DLD1 (cell line): ENCODE measurements around the gene FHIT.
"Not testable (repeated sequence)": the region's sequence is repeated elsewhere in the genome, so short reads cannot be mapped to it uniquely, and the experiment has no call there.

ENCODE experiments used
- in situ Hi-C: cut with HindIII; loops from 2 replicates; pipeline ENCODE4 v1.10.0; 2017; ENCODE audit warnings: low sequenced_read_pairs

Gene FHIT

DNA sequence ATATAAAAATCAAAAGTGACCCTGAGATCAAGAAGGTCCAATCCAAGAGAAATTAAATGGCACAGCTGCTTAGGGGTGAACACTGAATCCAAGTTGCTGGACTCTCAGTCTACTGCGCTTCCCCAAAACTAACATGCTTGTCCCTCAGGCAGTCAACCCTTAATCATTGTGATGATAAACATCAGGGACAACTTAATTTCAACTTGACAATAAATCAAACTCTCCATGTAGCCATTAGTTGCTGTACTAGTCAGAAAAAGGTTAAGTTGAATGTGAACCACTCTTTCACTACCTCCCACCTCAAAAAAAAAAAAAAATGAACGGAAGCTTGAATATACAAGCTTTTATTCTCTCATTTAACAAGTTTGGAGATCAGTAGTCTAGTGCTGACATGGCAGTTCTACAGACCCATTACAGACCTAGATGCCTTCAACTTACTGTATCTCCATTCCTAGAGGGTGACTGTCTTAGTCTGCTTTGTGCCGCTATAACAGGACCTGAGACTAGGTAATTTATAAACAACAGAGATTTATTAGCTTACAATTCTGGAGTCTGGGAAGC, 185.7 kb downstream of the FHIT start:
- in situ Hi-C loops, result no loop called here

DNA sequence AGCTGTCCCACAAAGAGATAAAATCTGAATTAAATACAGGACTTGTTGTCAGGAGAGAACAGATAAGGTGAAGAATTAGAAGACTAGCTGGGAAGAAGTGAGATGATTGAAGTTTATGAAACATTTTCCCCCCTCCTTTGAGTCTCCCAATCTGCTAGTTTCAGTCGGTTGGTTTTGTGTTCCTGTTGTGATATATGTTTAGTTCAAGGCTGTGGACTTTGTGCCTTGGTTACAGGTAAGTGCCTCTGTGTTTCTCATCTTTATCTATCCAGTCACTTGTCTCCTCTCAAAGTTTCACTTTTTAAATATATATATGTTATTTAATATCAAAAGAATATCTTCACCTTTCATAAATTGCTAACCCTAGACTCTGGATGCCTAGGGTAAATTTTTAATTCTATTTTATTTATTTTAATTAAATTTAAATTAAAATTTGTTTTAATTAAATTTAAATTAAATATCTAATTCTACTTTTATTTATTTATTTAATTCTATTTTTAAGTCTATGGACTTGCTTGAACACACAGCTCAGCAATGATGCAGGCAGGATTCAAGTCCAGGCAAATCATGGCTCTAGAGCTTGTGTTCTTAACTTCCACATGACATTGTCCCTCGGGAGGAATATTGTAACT, 190.0 kb downstream of the FHIT start:
- in situ Hi-C loops, result no loop called here

DNA sequence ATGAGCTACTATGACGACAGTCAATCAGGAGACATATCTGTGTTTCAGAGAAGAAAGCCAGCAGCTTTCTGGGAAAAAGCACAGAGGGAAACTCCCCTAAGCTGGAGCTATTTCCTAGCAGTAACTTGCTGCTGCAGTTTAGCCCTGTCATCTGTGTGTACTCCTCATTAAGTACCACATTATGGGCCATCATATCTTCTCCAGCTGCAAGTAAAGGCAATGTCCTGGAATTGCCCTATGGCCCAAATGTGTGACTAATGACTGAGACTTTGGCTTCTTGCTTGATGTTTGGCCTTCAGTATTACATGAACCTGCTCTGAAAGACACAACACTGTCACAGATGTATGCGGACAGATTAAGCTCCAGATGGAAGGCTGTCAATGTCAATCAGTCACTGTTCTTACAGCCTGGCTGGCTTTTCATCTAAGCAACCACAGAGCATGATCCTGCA, 190.8 kb downstream of the FHIT start:
- in situ Hi-C loops, result no loop called here

DNA sequence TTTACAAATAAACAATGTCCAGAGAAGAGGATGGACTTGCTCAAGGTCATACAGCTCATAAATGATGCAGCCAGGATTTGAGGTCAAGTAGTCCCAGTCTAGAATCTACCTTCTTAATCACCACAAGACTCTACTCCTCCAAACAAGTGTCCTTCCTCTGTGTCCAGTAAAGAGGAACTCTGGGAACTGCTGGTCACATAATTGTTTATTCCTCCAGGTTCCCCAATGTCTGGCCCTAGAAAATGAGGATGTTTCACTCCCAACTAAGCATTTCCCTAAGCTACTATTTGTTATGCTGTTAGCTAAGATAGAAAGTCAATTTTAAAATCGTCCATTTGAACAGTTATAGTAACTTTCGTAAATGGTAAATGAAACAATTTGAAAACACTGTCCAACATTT, 192.4 kb downstream of the FHIT start:
- in situ Hi-C loops, result no loop called here

DNA sequence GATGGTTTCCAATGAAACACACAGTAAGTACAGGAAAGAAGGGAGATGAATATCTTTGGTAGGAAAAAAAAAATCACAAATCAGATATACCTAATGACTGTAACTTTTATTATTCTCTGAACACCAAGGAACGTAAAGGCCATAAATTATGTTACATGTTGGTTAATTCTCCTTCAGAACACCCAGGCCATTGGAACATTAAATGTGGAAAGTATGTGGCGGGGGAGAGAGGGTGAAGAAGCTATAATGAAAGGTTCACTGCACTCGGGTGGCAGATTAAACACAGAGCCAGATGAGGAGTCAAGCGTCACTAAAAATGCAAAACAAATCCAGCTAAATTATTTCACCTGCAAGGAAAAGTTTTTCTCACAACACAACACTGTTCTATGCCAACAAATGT, 193.8 kb downstream of the FHIT start:
- in situ Hi-C loops, result no loop called here

DNA sequence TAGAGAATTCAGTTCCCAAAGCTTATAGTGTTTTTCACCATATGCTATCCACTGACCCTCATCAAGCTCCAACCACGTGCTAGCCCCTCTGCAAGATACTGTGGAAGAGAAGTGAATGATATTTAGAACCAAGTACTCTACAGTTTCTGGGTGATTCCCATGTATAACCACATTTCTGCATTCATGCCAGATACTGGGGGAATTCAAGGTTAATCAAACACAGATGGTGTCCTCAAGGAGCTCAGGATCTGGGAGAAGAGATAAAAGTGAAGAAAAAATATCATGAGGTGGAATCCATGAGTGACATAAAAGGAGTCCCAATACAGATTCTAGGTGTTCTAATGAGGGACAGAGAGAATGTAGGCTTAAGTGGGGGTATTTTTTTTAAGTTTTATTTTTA, 195.8 kb downstream of the FHIT start:
- in situ Hi-C loops, result no loop called here

DNA sequence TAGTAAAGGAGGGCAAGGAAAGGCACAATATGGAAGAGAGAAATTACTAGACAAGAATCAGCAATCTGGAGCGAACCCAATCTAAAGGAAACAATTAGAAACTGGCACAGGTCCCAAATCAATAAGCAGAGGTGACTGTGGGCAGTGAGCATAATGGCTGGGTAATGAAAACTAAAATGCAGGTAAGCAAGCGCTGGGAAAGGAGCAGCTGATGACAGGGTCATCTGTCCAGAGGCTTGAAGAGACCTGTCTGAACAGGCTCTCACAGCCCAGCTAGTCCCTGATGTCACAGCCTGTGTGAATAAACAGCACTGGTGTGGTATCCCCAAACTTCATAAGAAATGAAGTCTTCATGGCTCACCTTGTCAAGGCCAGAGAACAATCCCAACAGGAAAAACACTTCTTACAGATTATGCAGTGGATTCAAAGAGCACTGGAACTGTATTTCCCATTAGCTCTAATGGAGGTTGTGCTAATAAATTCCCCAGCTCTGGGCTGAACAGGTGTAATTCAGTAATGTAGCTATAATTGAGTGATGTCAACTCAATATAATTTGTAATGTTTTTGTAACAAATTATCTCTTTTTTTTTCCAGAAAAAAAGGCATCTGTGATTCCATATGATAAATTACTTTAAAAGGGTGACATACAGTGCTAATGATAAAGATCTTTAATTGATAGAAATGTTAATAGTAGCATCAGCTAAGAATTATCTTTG, 197.3 kb downstream of the FHIT start:
- in situ Hi-C loops, result no loop called here

DNA sequence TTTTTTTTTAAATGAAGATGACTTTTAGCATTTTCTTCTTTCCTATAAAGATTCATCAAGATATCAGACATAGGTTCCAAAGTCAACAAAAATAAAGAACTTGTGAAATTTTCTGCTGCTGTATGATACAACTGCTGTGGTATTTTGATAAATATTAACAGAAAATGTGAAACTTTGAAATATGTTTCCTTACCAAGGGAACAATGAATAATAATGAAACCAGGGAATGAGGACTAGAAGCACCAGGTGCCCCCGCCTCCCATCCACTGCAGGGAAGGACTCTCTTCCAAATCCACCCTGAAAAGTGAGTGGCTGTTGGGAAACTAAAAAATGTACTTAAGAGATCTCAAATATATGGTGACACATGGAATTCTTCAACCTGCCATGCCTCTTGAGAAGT, 198.4 kb downstream of the FHIT start:
- in situ Hi-C loops, result no loop called here

DNA sequence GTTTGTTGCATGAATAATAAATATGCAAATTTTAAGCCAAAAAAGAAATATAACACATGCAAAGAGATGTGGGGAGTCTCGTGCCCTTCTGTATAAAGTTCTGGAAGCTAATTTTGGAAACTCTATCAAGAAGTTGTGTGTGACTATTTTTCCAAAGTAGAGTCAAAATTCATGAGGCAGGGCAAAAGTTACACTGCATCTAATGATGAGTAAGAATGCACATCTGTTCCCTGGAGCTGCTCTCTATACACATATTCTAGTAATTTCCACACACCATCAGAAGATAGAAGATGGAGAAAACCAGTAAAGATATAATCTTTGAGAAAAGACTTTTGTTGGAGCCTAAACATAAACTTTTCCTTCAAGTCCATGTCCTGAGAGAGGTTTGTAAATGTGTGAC, 199.6 kb downstream of the FHIT start:
- in situ Hi-C loops, result no loop called here

DNA sequence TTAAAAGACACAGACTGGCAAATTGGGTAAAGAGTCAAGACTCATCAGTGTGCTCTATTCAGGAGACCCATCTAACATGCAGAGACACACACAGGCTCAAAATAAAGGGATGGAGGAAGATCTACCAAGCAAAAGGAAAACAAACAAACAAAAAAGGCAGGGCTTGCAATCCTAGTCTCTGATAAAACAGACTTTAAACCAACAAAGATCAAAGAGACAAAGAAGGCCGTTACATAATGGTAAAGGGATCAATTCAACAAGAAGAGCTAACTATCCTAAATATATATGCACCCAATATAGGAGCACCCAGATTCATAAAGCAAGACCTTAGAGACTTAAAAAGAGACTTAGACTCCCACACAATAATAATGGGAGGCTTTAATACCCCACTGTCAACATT, 206.1 kb downstream of the FHIT start:
- in situ Hi-C loops, result not testable (repeated sequence)

DNA sequence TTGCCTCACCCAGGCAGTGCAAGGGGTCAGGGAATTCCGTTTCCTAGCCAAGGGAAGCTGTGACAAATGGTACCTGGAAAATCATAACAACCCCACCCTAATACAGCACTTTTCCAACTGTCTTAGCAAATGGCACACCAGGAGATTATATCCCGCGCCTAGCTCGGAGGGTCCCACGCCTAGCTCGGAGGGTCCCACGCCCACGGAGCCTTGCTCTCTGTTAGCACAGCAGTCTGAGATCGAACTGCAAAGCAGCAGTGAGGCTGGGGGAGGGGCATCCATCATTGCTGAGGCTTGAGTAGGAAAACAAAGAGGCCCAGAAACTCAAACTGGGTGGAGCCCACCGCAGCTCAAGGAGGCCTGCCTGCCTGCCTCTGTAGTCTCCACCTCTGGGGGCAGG, 208.1 kb downstream of the FHIT start:
- in situ Hi-C loops, result no loop called here

DNA sequence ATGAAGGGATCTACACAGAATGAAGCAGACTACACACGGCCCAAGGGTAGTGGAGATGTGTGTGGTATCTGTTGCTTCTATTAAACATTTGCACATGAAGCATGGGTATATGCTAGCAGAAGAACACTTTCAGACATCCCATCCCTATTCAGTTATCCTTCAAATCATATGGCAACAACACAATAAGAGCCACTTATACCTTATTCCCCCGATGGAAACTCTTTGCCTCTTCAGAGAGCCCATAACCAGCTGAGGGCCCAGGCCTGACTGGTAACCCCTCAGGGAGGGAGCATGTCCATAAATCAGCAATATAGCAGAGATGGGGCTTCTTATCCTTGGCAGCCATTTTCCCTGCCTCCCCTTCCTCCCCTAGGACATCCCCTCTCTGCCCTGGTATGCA, 210.6 kb downstream of the FHIT start:
- in situ Hi-C loops, result no loop called here

DNA sequence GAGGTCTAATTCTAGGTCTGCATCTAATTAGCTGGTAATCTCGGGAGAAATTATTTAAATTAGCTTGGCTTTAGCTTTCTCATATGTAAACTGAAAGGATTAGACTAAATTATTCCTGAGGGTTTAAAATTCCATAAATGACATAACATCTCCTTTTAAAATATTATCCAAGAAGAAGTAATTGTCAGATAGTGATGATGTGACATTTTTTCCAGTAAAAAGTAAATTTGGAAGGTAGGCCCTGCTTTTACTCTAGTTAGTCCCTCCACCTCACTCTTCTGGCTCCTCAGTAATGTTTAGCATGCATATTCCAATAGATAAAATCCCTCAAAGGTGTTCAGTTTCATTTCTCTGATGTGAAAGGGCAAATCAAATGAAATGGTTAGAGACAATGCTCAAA, 215.7 kb downstream of the FHIT start:
- in situ Hi-C loops, result no loop called here

DNA sequence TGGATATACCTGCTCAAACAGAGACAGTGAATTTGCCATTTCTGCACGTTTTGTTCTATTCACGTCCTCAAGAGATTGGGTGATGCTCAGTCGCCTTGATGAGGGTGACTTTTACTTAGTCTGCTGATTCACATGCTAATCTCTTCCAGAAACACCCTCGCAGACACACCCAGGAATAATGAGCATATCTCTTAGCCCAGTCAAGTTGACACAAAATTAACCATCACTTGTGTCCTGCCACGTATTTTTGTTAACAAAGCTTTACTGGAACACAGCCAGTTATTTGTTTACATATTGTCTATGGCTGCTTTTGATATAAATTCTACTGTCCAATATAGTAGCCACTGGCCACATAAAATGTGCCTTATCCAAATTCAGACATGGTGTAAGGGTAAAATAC, 218.3 kb downstream of the FHIT start:
- in situ Hi-C loops, result no loop called here

DNA sequence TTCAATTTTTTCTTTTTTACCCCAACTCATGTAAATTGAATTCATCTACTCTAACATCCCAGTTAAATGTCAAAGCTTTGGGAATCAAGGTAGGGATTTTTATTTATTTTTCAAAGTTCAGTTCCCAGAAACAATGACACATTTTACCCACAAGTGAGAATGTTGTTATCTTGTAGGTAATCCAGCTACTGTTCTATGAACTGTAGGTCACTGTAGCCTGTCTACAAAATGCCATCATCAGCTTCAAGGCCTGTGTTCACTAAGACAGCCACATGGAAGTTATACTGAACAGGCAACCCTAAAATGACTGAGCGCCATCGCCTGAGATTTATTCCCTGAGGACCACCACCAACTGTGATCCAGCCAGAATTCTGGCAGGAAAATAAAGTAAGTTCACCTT, 219.7 kb downstream of the FHIT start:
- in situ Hi-C loops, result no loop called here

DNA sequence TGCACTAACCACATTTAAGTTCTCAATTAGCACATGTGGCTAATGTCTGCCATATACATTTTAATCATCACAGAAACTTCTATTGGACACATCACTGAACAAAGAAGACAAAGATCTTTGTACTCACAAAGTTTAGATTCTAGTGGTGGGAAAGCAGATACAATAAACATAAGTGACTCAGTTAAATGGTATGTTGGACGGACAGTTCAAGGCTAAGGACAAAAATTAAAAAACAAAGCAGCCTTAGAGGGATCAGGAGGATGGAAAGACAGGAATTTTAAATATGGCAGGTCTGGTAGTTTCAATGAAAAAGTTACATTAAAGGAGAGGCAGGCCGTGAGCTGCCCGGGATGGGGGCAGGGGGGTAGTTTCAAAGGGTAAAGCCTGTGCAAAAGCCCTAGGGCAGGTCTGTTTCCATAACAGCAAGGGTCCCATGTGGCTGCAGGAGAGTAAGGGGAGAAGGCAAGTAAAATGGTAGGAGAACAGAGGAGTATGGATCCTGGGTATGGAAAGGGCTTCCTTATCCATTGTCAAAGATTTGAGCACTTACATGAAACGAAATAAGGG, 220.7 kb downstream of the FHIT start:
- in situ Hi-C loops, result no loop called here

DNA sequence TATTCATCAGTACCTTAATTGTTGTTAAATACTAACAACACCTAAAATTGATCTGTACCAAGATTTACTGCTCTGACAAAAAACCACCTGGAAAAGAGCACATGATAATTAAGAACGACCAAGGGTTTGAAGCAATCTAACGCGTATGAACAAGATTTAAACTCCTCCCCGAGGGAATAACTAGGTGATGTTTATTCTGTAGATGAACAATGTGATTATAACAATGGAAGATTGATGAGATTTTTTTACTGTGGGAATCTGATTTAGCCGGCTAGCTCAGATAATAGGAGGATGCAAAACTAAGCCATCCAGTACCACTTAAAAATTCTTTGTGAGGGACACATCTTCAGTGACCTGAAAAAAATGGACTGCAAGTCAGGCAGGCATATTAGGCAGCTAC, 222.1 kb downstream of the FHIT start:
- in situ Hi-C loops, result no loop called here

DNA sequence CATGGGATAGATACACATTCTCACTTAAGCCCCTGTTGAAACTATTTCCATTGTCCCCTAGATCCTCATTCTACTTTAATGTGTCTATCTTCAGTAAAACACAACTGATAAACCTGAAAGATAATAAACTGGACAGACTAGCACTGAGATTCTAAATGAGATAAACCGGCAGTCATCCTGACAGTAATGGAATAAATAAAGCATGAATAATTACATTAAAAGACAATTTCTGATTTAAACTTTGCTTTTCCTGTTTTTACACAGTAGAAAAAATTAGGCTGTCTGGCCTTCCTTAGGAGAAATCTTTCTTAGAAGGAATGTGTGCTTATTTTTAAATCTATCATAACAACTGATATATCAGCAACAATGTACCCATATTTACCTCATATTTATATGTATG, 232.4 kb downstream of the FHIT start:
- in situ Hi-C loops, result no loop called here

DNA sequence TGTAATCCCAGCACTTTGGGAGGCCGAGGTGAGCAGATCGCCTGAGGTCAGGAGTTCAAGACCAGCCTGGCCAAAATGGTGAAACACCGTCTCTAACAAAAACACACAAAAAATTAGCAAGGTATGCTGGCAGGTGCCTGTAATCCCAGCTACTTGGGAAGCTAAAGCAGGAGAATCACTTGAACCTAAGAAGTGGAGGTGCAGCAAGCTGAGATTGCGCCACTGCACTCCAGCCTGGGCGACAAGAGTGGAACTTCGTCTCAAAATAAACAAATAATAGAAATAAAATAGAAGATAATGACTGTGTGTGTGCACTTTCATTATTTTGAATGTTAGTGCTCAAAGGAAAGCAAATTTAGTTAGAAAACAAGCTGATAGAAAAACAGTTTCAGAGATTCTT, 234.2 kb downstream of the FHIT start:
- in situ Hi-C loops, result not testable (repeated sequence)

DNA sequence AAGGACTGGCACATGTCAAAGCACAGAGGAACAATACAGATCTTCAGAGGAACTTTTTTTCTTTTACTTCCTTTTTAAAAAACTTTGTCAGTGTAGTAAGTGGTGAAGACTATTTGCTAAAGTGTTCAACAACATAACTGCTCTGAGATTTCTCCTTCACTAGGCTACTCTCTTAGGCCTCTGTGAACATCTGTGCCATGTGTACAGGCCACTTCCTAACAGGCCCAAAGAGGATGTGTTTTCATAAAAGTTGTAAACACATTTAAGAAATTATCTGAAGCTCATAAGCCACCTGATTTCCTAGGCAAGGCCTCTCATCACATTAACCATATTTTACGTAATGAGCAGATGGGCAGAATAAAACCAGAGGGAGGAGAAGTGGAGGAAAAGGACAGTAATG, 235.4 kb downstream of the FHIT start:
- in situ Hi-C loops, result no loop called here

DNA sequence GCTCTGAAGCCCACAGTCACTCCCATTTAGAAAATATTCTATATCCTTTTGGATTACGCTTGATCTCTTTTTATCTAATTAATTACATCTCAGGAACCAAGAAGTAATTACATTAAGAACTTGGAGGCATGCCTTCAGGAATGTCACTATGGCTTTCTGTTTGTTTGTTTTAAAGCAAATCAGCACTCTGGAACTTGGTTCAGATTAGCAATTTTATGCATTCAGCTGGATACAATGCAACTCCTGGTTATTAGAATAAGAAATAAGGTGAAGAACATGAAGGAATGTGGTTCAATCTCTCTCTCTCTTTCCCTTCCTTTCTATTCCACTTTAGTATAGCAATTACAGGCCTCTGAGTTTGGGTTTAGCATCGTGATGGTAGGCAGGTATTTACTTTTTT, 235.8 kb downstream of the FHIT start:
- in situ Hi-C loops, result no loop called here

DNA sequence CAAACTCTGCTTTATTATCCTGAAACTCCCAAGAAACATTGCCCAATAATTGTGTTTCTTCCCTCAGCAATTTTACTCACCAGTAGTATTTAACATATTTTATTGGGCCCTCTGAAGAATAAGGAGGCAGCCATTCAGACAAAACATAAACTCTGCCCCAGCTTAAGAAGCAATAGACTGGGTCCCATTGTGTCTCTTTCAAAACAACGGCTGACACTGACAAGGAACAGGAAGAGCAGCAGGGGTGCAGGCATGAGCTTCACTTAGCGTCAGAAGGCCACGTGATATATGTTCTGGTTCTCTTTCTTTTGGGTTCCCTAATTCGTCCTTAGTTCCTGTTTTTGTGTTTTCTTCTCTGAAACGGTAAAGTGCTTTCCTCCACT, 242.3 kb downstream of the FHIT start:
- in situ Hi-C loops, result no loop called here
